Measurements from ENCODE around the gene TNFRSF25.

TNFRSF25 gene

GRCh38 chr1:6508154-6508815, 42.3 kb upstream of the TNFRSF25 start:
- DNase-seq: no peak
- Histone ChIP-seq H3K4me3 (ENCODE audit: low read depth, low read length) (no peak overlapping the region), H3K27me3 (no peaks in the 10 kb centered on the region), H3K36me3 (no peaks in the 10 kb centered on the region), H3K4me1 (peaks cover 34% of the 10 kb centered on the region), H3K9me3 (no peaks in the 10 kb centered on the region)
- TF ChIP-seq CTCF (IDR thresholded peaks at IDR 0.05; ENCODE audit: low read depth, low read length): no peak

- Histone ChIP-seq H3K36me3 (no peaks in the 10 kb centered on the region), H3K4me3 (ENCODE audit: low read depth, low read length) (no peak overlapping the region), H3K9me3 (no peaks in the 10 kb centered on the region), H3K27me3 (no peaks in the 10 kb centered on the region), H3K4me1 (peaks cover 34% of the 10 kb centered on the region)
- TF ChIP-seq CTCF (IDR thresholded peaks at IDR 0.05; ENCODE audit: low read depth, low read length): no peak
- DNase-seq: peak; percentile 35
Observed at GRCh38 chr1:6507461-6507911, 41.5 kb upstream of the TNFRSF25 start.

GRCh38 chr1:6507037-6507428, 41.1 kb upstream of the TNFRSF25 start:
- Histone ChIP-seq H3K27me3 (no peaks in the 10 kb centered on the region), H3K4me1 (peaks cover 35% of the 10 kb centered on the region), H3K9me3 (no peaks in the 10 kb centered on the region), H3K4me3 (ENCODE audit: low read depth, low read length) (no peak overlapping the region), H3K36me3 (no peaks in the 10 kb centered on the region)
- no peak for TF ChIP-seq CTCF (IDR thresholded peaks at IDR 0.05; ENCODE audit: low read depth, low read length)
- no peak for DNase-seq

- no peak for DNase-seq
- Histone ChIP-seq H3K27me3 (no peaks in the 10 kb centered on the region), H3K4me3 (ENCODE audit: low read depth, low read length) (no peak overlapping the region), H3K4me1 (peaks cover 35% of the 10 kb centered on the region), H3K9me3 (no peaks in the 10 kb centered on the region), H3K36me3 (no peaks in the 10 kb centered on the region)
- no peak for TF ChIP-seq CTCF (IDR thresholded peaks at IDR 0.05; ENCODE audit: low read depth, low read length)
Observed at GRCh38 chr1:6506210-6507036, 40.5 kb upstream of the TNFRSF25 start.

- no peak for TF ChIP-seq CTCF (IDR thresholded peaks at IDR 0.05; ENCODE audit: low read depth, low read length)
- no peak overlapping the region for H3K4me3 ChIP-seq (ENCODE audit: low read depth, low read length)
- no peaks in the 10 kb centered on the region for H3K36me3 ChIP-seq
- no peaks in the 10 kb centered on the region for H3K9me3 ChIP-seq
- no peak for DNase-seq
- H3K27me3 ChIP-seq: no peaks in the 10 kb centered on the region
- H3K4me1 ChIP-seq: peaks cover 31% of the 10 kb centered on the region
Observed at GRCh38 chr1:6505367-6506209, 39.6 kb upstream of the TNFRSF25 start.
